Measurements from ENCODE around the gene DDX31.
"Not testable (repeated sequence)": the region's sequence is repeated elsewhere in the genome, so short reads cannot be mapped to it uniquely, and the experiment has no call there.

The DDX31 gene

GRCh38 chr9:132571806-132572600, 97.8 kb downstream of the DDX31 start:
- TF ChIP-seq MAX (IDR thresholded peaks at IDR 0.05; ENCODE audit: low read depth, low read length) (no peak), POLR2A (IDR thresholded peaks at IDR 0.05; ENCODE audit: extremely low read depth, insufficient read length) (no peak), CTCF (IDR thresholded peaks at IDR 0.05; ENCODE audit: low read depth, low read length) (no peak), MYC (IDR thresholded peaks at IDR 0.05; ENCODE audit: low read depth, low read length) (no peak)
- DNase-seq (ENCODE audit: low read depth) = no peak
- no peak overlapping the region for H3K4me3 ChIP-seq (ENCODE audit: low read depth, low read length)

- DNase-seq (ENCODE audit: low read depth); H3K4me3 ChIP-seq (ENCODE audit: low read depth, low read length): not testable (repeated sequence)
Measured at GRCh38 chr9:132568787-132569186, 101.0 kb downstream of the DDX31 start.

GRCh38 chr9:132564526-132564925, 105.3 kb downstream of the DDX31 start:
- TF ChIP-seq POLR2A (IDR thresholded peaks at IDR 0.05; ENCODE audit: extremely low read depth, insufficient read length) (no peak), MYC (IDR thresholded peaks at IDR 0.05; ENCODE audit: low read depth, low read length) (no peak), MAX (IDR thresholded peaks at IDR 0.05; ENCODE audit: low read depth, low read length) (no peak), CTCF (IDR thresholded peaks at IDR 0.05; ENCODE audit: low read depth, low read length) (no peak)
- no peak overlapping the region for H3K4me3 ChIP-seq (ENCODE audit: low read depth, low read length)
- no peak for DNase-seq (ENCODE audit: low read depth)

GRCh38 chr9:132562306-132562573, 107.5 kb downstream of the DDX31 start:
- TF ChIP-seq MAX (IDR thresholded peaks at IDR 0.05; ENCODE audit: low read depth, low read length) (no peak), CTCF (IDR thresholded peaks at IDR 0.05; ENCODE audit: low read depth, low read length) (no peak), POLR2A (IDR thresholded peaks at IDR 0.05; ENCODE audit: extremely low read depth, insufficient read length) (no peak), MYC (IDR thresholded peaks at IDR 0.05; ENCODE audit: low read depth, low read length) (no peak)
- DNase-seq (ENCODE audit: low read depth) = no peak
- no peak overlapping the region for H3K4me3 ChIP-seq (ENCODE audit: low read depth, low read length)

GRCh38 chr9:132560616-132561202, 109.1 kb downstream of the DDX31 start:
- TF ChIP-seq MYC (IDR thresholded peaks at IDR 0.05; ENCODE audit: low read depth, low read length) (no peak), POLR2A (IDR thresholded peaks at IDR 0.05; ENCODE audit: extremely low read depth, insufficient read length) (no peak), MAX (IDR thresholded peaks at IDR 0.05; ENCODE audit: low read depth, low read length) (no peak), CTCF (IDR thresholded peaks at IDR 0.05; ENCODE audit: low read depth, low read length) (no peak)

GRCh38 chr9:132559711-132560110, 110.1 kb downstream of the DDX31 start:
- TF ChIP-seq MYC (IDR thresholded peaks at IDR 0.05; ENCODE audit: low read depth, low read length) = no peak
- TF ChIP-seq MAX (IDR thresholded peaks at IDR 0.05; ENCODE audit: low read depth, low read length) = no peak
- no peak for TF ChIP-seq POLR2A (IDR thresholded peaks at IDR 0.05; ENCODE audit: extremely low read depth, insufficient read length)
- no peak for TF ChIP-seq CTCF (IDR thresholded peaks at IDR 0.05; ENCODE audit: low read depth, low read length)
- no peak overlapping the region for H3K4me3 ChIP-seq (ENCODE audit: low read depth, low read length)

More at GRCh38 chr9:132560616-132561202, 109.1 kb downstream of the DDX31 start:
- no peak for DNase-seq (ENCODE audit: low read depth)
- H3K4me3 ChIP-seq (ENCODE audit: low read depth, low read length) = no peak overlapping the region

More at GRCh38 chr9:132559711-132560110, 110.1 kb downstream of the DDX31 start:
- DNase-seq (ENCODE audit: low read depth) = no peak

Measured in NB4 (cell line).